SU-DHL-6 (cell line): ENCODE results near the gene SPESP1.
"Not testable (repeated sequence)": the region's sequence is repeated elsewhere in the genome, so short reads cannot be mapped to it uniquely, and the experiment has no call there.

Experiments
- CTCF ChIP-seq: fragments of 200-600 bp; sonication (generic); IDR thresholded peaks from one replicate; pipeline ENCODE4 v1.5.1; 2017; ENCODE audit warnings: antibody characterized with exemption, mild to moderate bottlenecking, low read length, moderate library complexity; ENCODE audit not compliant: insufficient read depth, poor library complexity, severe bottlenecking
- EZH2phosphoT487 ChIP-seq: fragments of 200-600 bp; sonication (generic), shearing (Covaris generic); conservative IDR thresholded peaks from 2 replicates; pipeline ENCODE4 v1.6.1; 2018; ENCODE audit warnings: mild to moderate bottlenecking, antibody characterized with exemption, low read length, moderate library complexity, mixed read lengths

DNA sequence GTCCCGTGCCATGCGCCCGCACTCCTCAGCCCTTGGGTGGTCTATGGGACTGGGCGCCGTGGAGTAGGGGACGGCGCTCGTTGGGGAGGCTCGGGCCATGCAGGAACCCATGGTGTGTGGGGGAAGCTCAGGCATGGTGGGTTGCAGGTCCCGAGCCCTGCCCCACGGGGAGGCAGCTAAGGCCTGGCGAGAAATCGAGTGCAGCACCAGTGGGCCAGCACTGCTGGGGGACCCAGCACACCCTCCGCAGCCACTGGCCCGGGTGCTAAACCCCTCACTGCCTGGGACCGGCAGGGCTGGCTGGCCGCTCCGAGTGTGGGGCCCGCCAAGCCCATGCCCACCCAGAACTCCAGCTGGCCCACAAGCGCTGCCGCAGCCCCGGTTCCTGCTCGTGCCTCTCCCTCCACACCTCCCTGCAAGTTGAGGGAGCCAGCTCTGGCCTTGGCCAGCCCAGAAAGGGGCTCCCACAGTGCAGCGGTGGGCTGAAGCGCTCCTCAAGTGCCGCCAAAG lies 45.4 kb downstream of the SPESP1 start:
- not testable (repeated sequence) for TF ChIP-seq CTCF, EZH2phosphoT487
